Astrocyte of the spinal cord (primary cell): ENCODE measurements around the gene VAPA.

ENCODE experiments used
- DNase-seq: peaks from one replicate; pipeline ENCODE4 v3.0.0; 2011; ENCODE audit warnings: low read depth, low spot score
- H3K4me3 ChIP-seq: 2 replicates; pipeline ENCODE4 v1.5.1; 2011; ENCODE audit warnings: low read depth, mild to moderate bottlenecking, low read length, moderate library complexity
- in situ Hi-C: cut with HindIII; loops from 2 replicates; pipeline ENCODE4 v1.10.0; 2017; ENCODE audit warnings: low sequenced_read_pairs
- TF ChIP-seq, protein P1 (sequence below): IDR thresholded peaks from 2 replicates; pipeline ENCODE4 v1.5.1; 2012; ENCODE audit warnings: low read depth, mild to moderate bottlenecking, low read length, inconsistent platforms

The VAPA gene

DNA sequence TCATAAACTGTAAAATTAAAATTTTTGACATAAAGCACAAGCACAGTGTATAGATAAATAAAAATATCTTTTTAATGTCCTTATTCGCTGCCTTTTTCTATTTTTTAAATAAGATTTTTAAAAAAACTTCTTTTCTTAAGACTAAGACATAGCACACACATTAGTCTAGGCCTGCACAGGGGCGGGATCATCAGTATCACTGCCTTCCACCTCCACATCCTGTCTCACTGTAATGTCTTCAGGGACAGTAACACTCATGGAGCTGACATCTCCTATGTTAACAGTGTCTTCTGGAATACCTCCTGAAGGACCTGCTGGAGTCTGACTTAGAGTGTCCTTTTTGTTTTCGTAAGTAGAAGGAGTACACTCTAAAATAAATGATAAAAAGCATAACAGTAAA lies 33.0 kb downstream of the VAPA start:
- TF ChIP-seq, protein P1, sequence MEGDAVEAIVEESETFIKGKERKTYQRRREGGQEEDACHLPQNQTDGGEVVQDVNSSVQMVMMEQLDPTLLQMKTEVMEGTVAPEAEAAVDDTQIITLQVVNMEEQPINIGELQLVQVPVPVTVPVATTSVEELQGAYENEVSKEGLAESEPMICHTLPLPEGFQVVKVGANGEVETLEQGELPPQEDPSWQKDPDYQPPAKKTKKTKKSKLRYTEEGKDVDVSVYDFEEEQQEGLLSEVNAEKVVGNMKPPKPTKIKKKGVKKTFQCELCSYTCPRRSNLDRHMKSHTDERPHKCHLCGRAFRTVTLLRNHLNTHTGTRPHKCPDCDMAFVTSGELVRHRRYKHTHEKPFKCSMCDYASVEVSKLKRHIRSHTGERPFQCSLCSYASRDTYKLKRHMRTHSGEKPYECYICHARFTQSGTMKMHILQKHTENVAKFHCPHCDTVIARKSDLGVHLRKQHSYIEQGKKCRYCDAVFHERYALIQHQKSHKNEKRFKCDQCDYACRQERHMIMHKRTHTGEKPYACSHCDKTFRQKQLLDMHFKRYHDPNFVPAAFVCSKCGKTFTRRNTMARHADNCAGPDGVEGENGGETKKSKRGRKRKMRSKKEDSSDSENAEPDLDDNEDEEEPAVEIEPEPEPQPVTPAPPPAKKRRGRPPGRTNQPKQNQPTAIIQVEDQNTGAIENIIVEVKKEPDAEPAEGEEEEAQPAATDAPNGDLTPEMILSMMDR: no peak
- in situ Hi-C loops: no loop called here
- H3K4me3 ChIP-seq: no peak overlapping the region
- no peak for DNase-seq

DNA sequence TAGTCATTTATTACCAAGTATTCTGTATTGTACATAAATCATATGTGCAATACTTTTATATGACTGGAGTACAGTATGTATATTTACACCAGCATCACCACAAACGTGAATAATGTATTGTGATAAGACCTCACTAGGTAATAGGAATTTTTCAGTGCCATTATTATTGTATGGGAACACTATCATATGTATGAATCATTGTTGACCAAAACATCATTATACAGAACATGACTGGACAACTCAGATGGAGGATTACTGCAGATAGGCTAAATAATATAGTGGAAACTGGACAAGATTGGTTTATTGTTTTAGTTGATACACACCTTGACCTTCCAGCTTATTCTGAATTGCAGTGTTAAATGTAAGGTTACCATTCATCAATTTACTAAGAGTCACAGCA lies 33.4 kb downstream of the VAPA start:
- in situ Hi-C loops: no loop called here
- TF ChIP-seq, protein P1: no peak
- DNase-seq: no peak
- H3K4me3 ChIP-seq: no peak overlapping the region

DNA sequence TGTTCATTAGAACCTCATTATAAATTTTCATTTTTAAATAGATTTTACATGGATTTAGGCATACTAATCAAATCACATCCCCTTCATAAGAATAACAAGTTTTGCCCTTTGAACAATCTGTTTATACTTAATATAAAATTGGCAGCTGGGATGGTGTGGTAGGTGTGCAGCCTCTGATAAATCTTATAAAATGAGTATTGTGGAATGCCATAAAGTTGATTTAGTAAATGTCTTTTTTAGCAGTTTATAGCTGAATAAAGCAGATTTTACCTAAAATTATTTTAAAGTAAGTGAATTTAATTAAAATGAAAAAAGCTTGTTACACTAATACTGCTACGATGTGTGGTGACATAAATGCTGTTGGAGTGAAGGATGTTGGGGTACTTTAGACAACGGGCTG lies 35.5 kb downstream of the VAPA start:
- in situ Hi-C loops: no loop called here
- TF ChIP-seq, protein P1: no peak
- no peak for DNase-seq
- H3K4me3 ChIP-seq: no peak overlapping the region

DNA sequence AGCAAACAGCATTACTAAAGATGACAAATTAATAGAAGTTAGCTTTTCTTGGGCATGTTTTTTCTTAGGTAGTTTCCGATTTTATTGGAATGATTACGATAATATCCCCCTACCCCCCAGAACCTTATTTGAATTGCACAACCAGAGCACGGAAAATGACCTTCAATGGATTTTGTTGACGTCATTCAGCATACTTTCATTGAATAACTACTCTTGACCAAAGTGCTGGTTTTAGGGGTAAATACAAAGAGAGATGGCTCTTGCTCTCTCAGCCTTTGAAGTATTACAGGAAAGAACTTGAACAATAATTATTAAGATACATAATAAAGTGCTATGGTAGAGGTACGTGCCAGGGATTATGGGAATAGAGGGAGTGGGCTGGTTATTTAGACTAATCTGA lies 36.0 kb downstream of the VAPA start:
- no peak overlapping the region for H3K4me3 ChIP-seq
- no peak for DNase-seq
- in situ Hi-C loops: no loop called here
- TF ChIP-seq, protein P1: no peak

DNA sequence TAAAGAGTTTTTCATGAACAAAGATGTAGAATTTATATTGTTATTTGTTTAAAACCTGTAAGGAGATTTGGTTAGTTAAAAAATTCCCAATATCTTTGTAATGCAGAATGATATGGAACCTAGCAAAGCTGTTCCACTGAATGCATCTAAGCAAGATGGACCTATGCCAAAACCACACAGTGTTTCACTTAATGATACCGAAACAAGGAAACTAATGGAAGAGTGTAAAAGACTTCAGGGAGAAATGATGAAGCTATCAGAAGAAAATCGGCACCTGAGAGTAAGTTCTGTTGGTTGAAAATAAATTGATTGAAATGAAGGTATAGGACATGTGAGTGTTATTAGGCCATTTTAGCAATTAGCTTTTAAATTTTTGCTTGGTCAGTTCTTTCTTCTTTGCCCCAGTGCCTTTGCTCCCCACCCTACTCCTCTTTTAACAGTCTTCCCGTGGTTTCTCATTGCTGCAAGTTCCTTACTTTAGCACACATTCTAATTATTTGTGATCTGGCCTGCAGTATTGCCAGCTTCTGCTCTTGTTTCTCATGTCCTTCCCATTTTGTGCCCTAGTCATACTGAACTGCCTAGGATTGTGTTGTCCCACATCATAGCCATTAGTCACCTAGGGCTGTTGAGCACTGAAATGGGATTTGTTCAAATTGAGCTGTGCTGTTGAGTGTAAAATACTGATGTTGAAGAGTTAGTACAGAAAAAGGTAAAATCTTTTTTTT lies 36.6 kb downstream of the VAPA start:
- H3K4me3 ChIP-seq: no peak overlapping the region
- TF ChIP-seq, protein P1: no peak
- in situ Hi-C loops: no loop called here
- peak; percentile 65 for DNase-seq

DNA sequence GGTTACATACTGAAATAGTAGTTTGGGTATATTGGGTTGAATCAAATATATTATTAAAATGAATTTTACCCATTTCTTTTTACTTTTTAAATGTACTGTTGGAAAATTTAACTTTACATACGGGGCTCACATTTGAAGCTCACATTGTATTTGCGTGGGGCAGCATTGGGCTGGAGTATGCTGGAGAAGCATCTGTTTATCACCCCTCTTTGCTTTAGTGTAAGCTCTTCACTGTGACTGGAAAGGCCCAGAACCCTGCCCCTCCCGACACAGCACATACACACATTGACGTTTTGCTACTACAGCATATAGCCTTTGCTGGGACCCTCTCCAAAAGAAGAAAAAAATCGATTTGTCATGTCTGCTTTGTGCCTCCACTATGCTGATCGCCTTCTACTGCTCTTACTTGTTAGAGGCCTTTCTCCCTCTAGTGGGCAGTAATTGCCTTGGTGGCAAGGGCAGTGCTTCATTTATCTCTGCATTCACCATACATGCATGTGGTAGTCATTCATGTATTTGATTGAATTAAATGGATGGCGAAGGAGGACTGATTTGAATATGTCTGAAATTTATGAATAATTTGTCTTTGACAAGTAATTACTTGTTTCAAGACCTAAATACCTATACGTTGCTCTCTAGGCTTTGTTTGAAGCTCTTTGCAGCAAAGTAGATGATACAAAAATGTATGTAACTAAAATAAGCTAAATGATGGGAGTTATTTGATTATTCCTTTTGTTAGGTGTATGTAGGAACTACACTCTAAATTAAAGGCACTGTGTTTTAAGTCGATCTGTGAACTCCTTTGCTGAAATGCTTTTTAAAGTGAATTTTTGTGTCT lies 37.4 kb downstream of the VAPA start:
- no peak overlapping the region for H3K4me3 ChIP-seq
- TF ChIP-seq, protein P1: peak; percentile 78
- in situ Hi-C loops: no loop called here
- peak; percentile 69 for DNase-seq
